HepG2 (cell line): ENCODE measurements around the gene LSM2. TPM values are rescaled to one million over a fixed set of nuclear protein-coding genes. Genes with fewer than 3 reads are reported as not detected.

ENCODE experiments used
- ATF7-NPFF ChIP-seq: sonication (generic); formaldehyde crosslinking; IDR thresholded peaks from 2 replicates; pipeline ENCODE4 v1.8.1; 2023; ENCODE audit warnings: mild to moderate bottlenecking, low read depth, missing genetic modification reagents, moderate library complexity
- BORCS8-MEF2B ChIP-seq: sonication (generic); formaldehyde crosslinking; IDR thresholded peaks from 2 replicates; pipeline ENCODE4 v1.8.0; 2022; ENCODE audit warnings: mild to moderate bottlenecking, missing genetic modification reagents
- HNF4G ChIP-seq, 2 experiments: sonication (generic) in 1 of 2; formaldehyde crosslinking in 1 of 2; IDR thresholded peaks; 2 replicates each; pipeline versions ENCODE4 v1.4.0 to v1.6.1; 2011 to 2020; ENCODE audit warnings: borderline replicate concordance in 2 of 2, low read depth in 2 of 2, mild to moderate bottlenecking in 2 of 2, low read length in 1 of 2, missing genetic modification reagents in 1 of 2, moderate library complexity in 1 of 2
- HNRNPH1 ChIP-seq: fragments of 200-400 bp; formaldehyde crosslinking; optimal IDR thresholded peaks from 2 replicates; pipeline ENCODE3; 2017; ENCODE audit warnings: mild to moderate bottlenecking, low read depth, low read length
- IRF2 ChIP-seq: IDR thresholded peaks from 2 replicates; pipeline ENCODE4 v1.6.1; 2018; ENCODE audit warnings: missing genetic modification reagents, missing compliant biosample characterization
- JUNB ChIP-seq: sonication (generic); formaldehyde crosslinking; IDR thresholded peaks from 2 replicates; pipeline ENCODE4 v1.8.0; 2022; ENCODE audit warnings: missing genetic modification reagents, mild to moderate bottlenecking, borderline replicate concordance
- MYNN ChIP-seq: sonication (generic); formaldehyde crosslinking; IDR thresholded peaks from 2 replicates; pipeline ENCODE4 v1.4.0; 2020; ENCODE audit warnings: mild to moderate bottlenecking, low read depth, missing genetic modification reagents
- NFIB ChIP-seq: sonication (generic); formaldehyde crosslinking; IDR thresholded peaks from 2 replicates; pipeline ENCODE4 v1.9.0; 2021; ENCODE audit warnings: missing genetic modification reagents, mild to moderate bottlenecking, borderline replicate concordance
- NFKB2 ChIP-seq: sonication (generic); formaldehyde crosslinking; IDR thresholded peaks from 2 replicates; pipeline ENCODE4 v1.4.0; 2020; ENCODE audit warnings: missing genetic modification reagents, borderline replicate concordance
- PRDM15 ChIP-seq: sonication (generic); formaldehyde crosslinking; IDR thresholded peaks from 2 replicates; pipeline ENCODE4 v1.4.0; 2020; ENCODE audit warnings: missing genetic modification reagents
- SOX6 ChIP-seq, 2 experiments: fragments of 450-650 bp in 1 of 2; sonication (generic) in 1 of 2; formaldehyde crosslinking in 1 of 2; IDR thresholded peaks; 2 replicates each; pipeline versions ENCODE4 v1.4.0 to v1.6.1; 2017 to 2020; ENCODE audit warnings: antibody characterized with exemption in 1 of 2, mild to moderate bottlenecking in 1 of 2, missing genetic modification reagents in 1 of 2
- TBL1XR1 ChIP-seq: fragments of 150-350 bp; IDR thresholded peaks from 2 replicates; pipeline ENCODE4 v1.6.1; 2014; ENCODE audit warnings: borderline replicate concordance, low read length; ENCODE audit not compliant: partially characterized antibody
- TCF7 ChIP-seq: sonication (generic); IDR thresholded peaks from 2 replicates; pipeline ENCODE4 v1.6.1; 2016; ENCODE audit warnings: antibody characterized with exemption, low read depth
- ZFP37 ChIP-seq: sonication (generic); formaldehyde crosslinking; IDR thresholded peaks from 2 replicates; pipeline ENCODE4 v1.4.0; 2020; ENCODE audit warnings: missing genetic modification reagents, borderline replicate concordance
- ZNF335 ChIP-seq: sonication (generic); formaldehyde crosslinking; IDR thresholded peaks from 2 replicates; pipeline ENCODE4 v1.4.0; 2020; ENCODE audit warnings: missing genetic modification reagents
- ZNF549 ChIP-seq: sonication (generic); formaldehyde crosslinking; IDR thresholded peaks from 2 replicates; pipeline ENCODE4 v1.5.0; 2020; ENCODE audit warnings: missing genetic modification reagents
- ZNF737 ChIP-seq: sonication (generic); formaldehyde crosslinking; IDR thresholded peaks from 2 replicates; pipeline ENCODE4 v1.5.0; 2020; ENCODE audit warnings: missing genetic modification reagents, mild to moderate bottlenecking, borderline replicate concordance
- ZNF883 ChIP-seq: sonication (generic); formaldehyde crosslinking; IDR thresholded peaks from 2 replicates; pipeline ENCODE4 v1.5.1; 2020; ENCODE audit warnings: mild to moderate bottlenecking, missing genetic modification reagents; ENCODE audit errors: not compliant biosample characterization
- polyA plus RNA-seq, 8 experiments: library from polyadenylated mRNA; depleted of rRNA in 3 of 8; stranded (reverse) in 7 of 8; unstranded in 1 of 8; fragments of >200 nt; fragmentation: Illumina TruSeq in 4 of 8; extraction: Trizol in 4 of 8; gene quantifications; 2 replicates each; pipeline versions ENCODE4 v1.2.1 to v1.2.3, GENCODE V29; 2011 to 2016; ENCODE audit warnings: low read depth in 4 of 8, missing spikeins in 1 of 8, mixed read lengths in 1 of 8; ENCODE audit not compliant: insufficient read depth in 1 of 8
- total RNA-seq, 5 experiments: library from RNA; depleted of rRNA; stranded (reverse); fragments of >200 nt; fragmentation: Illumina TruSeq; extraction: Trizol; gene quantifications; 2 replicates each; pipeline ENCODE4 v1.2.3, GENCODE V29; 2016; ENCODE audit warnings: low read depth in 1 of 5
- TF ChIP-seq, protein P1 (sequence below): sonication (generic); formaldehyde crosslinking; IDR thresholded peaks from 2 replicates; pipeline ENCODE4 v1.4.0; 2020; ENCODE audit warnings: missing genetic modification reagents
- TF ChIP-seq, protein P2 (sequence below): sonication (generic); formaldehyde crosslinking; IDR thresholded peaks from 2 replicates; pipeline ENCODE4 v1.4.0; 2020; ENCODE audit warnings: missing genetic modification reagents
- TF ChIP-seq, protein P3 (sequence below): sonication (generic); formaldehyde crosslinking; IDR thresholded peaks from 2 replicates; pipeline ENCODE4 v1.4.0; 2020; ENCODE audit warnings: missing genetic modification reagents

The LSM2 gene
- total and polyA plus RNA-seq, 2 of the 13 experiments (the other 11 are each of a cell fraction or from before 2014, with no cell fraction given) = 69.4 to 90.5 TPM

- TF ChIP-seq PRDM15 (CRISPR knock-in tag) (no peak), TBL1XR1 (no peak), JUNB (CRISPR knock-in tag) (no peak), ZNF335 (CRISPR knock-in tag) (peak; percentile 46; the same call in 1 of the 2 replicates), HNF4G (IDR thresholded peaks at IDR 0.05; ENCODE audit: borderline replicate concordance, low read depth, low read length) (no peak), HNF4G (CRISPR knock-in tag; IDR thresholded peaks at IDR 0.05; ENCODE audit: borderline replicate concordance, low read depth) (0 out of 2 replicates have a peak, but pooled peaks have one; percentile 34), TCF7 (peak; percentile 36; the same call in 1 of the 2 replicates), HNRNPH1 (no peak), MYNN (CRISPR knock-in tag) (no peak), ZNF883 (CRISPR knock-in tag) (peak; percentile 36), ZNF737 (0 out of 2 replicates have a peak, but pooled peaks have one; percentile 58), BORCS8-MEF2B (CRISPR knock-in tag) (no peak), NFIB (CRISPR knock-in tag) (no peak), SOX6 (IDR thresholded peaks at IDR 0.05) (no peak), SOX6 (CRISPR knock-in tag; IDR thresholded peaks at IDR 0.05) (0 out of 2 replicates have a peak, but pooled peaks have one; percentile 9), ZNF549 (no peak), NFKB2 (CRISPR knock-in tag) (no peak), IRF2 (CRISPR knock-in tag) (no peak), ATF7-NPFF (CRISPR knock-in tag) (0 out of 2 replicates have a peak, but pooled peaks have one; percentile 33), ZFP37 (no peak)
- TF ChIP-seq, protein P1, sequence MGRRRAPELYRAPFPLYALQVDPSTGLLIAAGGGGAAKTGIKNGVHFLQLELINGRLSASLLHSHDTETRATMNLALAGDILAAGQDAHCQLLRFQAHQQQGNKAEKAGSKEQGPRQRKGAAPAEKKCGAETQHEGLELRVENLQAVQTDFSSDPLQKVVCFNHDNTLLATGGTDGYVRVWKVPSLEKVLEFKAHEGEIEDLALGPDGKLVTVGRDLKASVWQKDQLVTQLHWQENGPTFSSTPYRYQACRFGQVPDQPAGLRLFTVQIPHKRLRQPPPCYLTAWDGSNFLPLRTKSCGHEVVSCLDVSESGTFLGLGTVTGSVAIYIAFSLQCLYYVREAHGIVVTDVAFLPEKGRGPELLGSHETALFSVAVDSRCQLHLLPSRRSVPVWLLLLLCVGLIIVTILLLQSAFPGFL (CRISPR knock-in tag) = no peak
- TF ChIP-seq, protein P2, sequence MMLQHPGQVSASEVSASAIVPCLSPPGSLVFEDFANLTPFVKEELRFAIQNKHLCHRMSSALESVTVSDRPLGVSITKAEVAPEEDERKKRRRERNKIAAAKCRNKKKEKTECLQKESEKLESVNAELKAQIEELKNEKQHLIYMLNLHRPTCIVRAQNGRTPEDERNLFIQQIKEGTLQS (CRISPR knock-in tag) = no peak
- TF ChIP-seq, protein P3, sequence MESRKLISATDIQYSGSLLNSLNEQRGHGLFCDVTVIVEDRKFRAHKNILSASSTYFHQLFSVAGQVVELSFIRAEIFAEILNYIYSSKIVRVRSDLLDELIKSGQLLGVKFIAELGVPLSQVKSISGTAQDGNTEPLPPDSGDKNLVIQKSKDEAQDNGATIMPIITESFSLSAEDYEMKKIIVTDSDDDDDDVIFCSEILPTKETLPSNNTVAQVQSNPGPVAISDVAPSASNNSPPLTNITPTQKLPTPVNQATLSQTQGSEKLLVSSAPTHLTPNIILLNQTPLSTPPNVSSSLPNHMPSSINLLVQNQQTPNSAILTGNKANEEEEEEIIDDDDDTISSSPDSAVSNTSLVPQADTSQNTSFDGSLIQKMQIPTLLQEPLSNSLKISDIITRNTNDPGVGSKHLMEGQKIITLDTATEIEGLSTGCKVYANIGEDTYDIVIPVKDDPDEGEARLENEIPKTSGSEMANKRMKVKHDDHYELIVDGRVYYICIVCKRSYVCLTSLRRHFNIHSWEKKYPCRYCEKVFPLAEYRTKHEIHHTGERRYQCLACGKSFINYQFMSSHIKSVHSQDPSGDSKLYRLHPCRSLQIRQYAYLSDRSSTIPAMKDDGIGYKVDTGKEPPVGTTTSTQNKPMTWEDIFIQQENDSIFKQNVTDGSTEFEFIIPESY (CRISPR knock-in tag) = peak; percentile 53; the same call in 1 of the 2 replicates
These were observed 30.9 kb downstream of the LSM2 start (continued) for GRCh38 chr6:31775633-31776484.
